Lung (tissue), 12 donors: Measurements from ENCODE around the gene SRBD1. TPM values are rescaled to one million over a fixed set of nuclear protein-coding genes. Genes with fewer than 3 reads are reported as not detected.

ENCODE experiments used
- ATAC-seq: fragments of 200-7000 bp; cut with Tn5 transposase; one replicate; pipeline ENCODE4 v1.9.1; 2020; ENCODE audit warnings: moderate number of reproducible peaks; ENCODE audit not compliant: insufficient read depth, low FRiP score
- DNase-seq, 3 donors: peaks; one replicate each; pipeline ENCODE4 v3.0.0-alpha.2; 2013 to 2017
- H3K27ac ChIP-seq, 2 donors: one replicate each; pipeline ENCODE4 v1.5.1; 2013; ENCODE audit warnings: mild to moderate bottlenecking in 2 of 2, moderate library complexity in 2 of 2, control low read depth in 1 of 2, inconsistent platforms in 1 of 2, low read depth in 1 of 2, low read length in 1 of 2
- H3K27me3 ChIP-seq, 3 donors: one replicate each; pipeline ENCODE4 v1.5.1; 2013; ENCODE audit warnings: low read length in 2 of 3; ENCODE audit not compliant: control insufficient read depth in 3 of 3, insufficient read depth in 3 of 3
- H3K36me3 ChIP-seq, 4 donors: one replicate each; pipeline ENCODE4 v1.5.1; 2013; ENCODE audit warnings: low read length in 4 of 4, mild to moderate bottlenecking in 1 of 4, moderate library complexity in 1 of 4; ENCODE audit not compliant: control insufficient read depth in 4 of 4, insufficient read depth in 4 of 4
- H3K4me1 ChIP-seq, 5 donors: one replicate each; pipeline ENCODE4 v1.5.1; 2013; ENCODE audit warnings: low read length in 5 of 5, mild to moderate bottlenecking in 2 of 5, moderate library complexity in 1 of 5; ENCODE audit not compliant: control insufficient read depth in 5 of 5, insufficient read depth in 5 of 5
- H3K4me3 ChIP-seq: one replicate; pipeline ENCODE4 v1.5.1; 2013; ENCODE audit warnings: mild to moderate bottlenecking, control low read depth, moderate library complexity
- H3K9ac ChIP-seq, 2 donors: one replicate each; pipeline ENCODE4 v1.5.1; 2013; ENCODE audit warnings: low read length in 2 of 2, control low read depth in 1 of 2; ENCODE audit not compliant: insufficient read depth in 1 of 2
- H3K9me3 ChIP-seq, 4 donors: one replicate each; pipeline ENCODE4 v1.5.1; 2013; ENCODE audit warnings: low read length in 3 of 4, mild to moderate bottlenecking in 1 of 4, moderate library complexity in 1 of 4; ENCODE audit not compliant: control insufficient read depth in 4 of 4, insufficient read depth in 3 of 4
- CTCF ChIP-seq: IDR thresholded peaks from 2 replicates; pipeline ENCODE4 v1.5.1; 2012; ENCODE audit warnings: mild to moderate bottlenecking; ENCODE audit errors: control extremely low read depth, extremely low read depth
- WGBS, 2 donors: extraction: QIAGEN DNeasy Blood & Tissue Kit; methylation state at CpG; one replicate each; pipeline ENCODE4 v1.1.7; 2013; 5-methylcytosine and 5-hydroxymethylcytosine counted together
- polyA plus RNA-seq, 2 donors: library from polyadenylated mRNA; stranded (reverse); fragments of 200-250 nt; gene quantifications; one replicate each; pipeline ENCODE4 v1.2.1, GENCODE V29; 2013
- total RNA-seq, 2 donors: library from RNA; depleted of rRNA in 1 of 2; stranded (reverse); fragments of >200 nt in 1 of 2; gene quantifications; one replicate each; pipeline ENCODE4 v1.2.1, GENCODE V29; 2014 to 2021
- donor health status: control.
- donor health status: control.
- donor health status: Bipolar disorder and iron deficiency.
- donor health status: healthy.
- donor health status: DM: yes; HTN: yes; CAD: no.

Gene SRBD1
- total and polyA plus RNA-seq, 4 donors: 5.6 to 30.6 (median 11.5) TPM

GRCh38 chr2:45352506-45352905, 258.6 kb downstream of the SRBD1 start:
- ATAC-seq (no peak), DNase-seq (no peak)
- Histone ChIP-seq H3K27me3 (no peaks in the 10 kb centered on the region), H3K9ac (no peak overlapping the region), H3K9me3 (no peaks in the 10 kb centered on the region), H3K36me3 (no peaks in the 10 kb centered on the region), H3K4me3 (no peak overlapping the region), H3K4me1 (no peaks in the 10 kb centered on the region), H3K27ac (no peak overlapping the region)
- WGBS, 2 donors: 78 to 90% methylated on average over 2 of the region's 2 CpGs
- TF ChIP-seq CTCF: no peak

GRCh38 chr2:45345331-45346234, 265.5 kb downstream of the SRBD1 start:
- Histone ChIP-seq H3K4me3 (no peak overlapping the region), H3K4me1 (peaks cover 0 to 3% (median 0%) of the 10 kb centered on the region in 5 donors), H3K27me3 (no peaks in the 10 kb centered on the region), H3K9me3 (peaks cover 0 to 5% (median 0%) of the 10 kb centered on the region in 4 donors), H3K36me3 (no peaks in the 10 kb centered on the region), H3K9ac (no peak overlapping the region), H3K27ac (no peak overlapping the region)
- DNase-seq (no peak), ATAC-seq (no peak)
- 67 to 77% methylated on average over 8 of the region's 8 CpGs for WGBS, 2 donors
- no peak for TF ChIP-seq CTCF

GRCh38 chr2:45344502-45344901, 266.6 kb downstream of the SRBD1 start:
- peaks cover 0 to 3% (median 0%) of the 10 kb centered on the region in 5 donors for H3K4me1 ChIP-seq
- H3K36me3 ChIP-seq: no peaks in the 10 kb centered on the region
- H3K27ac ChIP-seq: no peak overlapping the region
- no peak for ATAC-seq
- no peak overlapping the region for H3K9ac ChIP-seq
- no peak for DNase-seq
- no peak overlapping the region for H3K4me3 ChIP-seq
- no peaks in the 10 kb centered on the region for H3K27me3 ChIP-seq
- WGBS, 2 donors: 80 to 86% methylated on average over 5 of the region's 5 CpGs
- H3K9me3 ChIP-seq: peaks cover 0 to 8% (median 0%) of the 10 kb centered on the region in 4 donors
- no peak for TF ChIP-seq CTCF
